Measurements from ENCODE around the gene LTB4R2. TPM values are rescaled to one million over a fixed set of nuclear protein-coding genes. Genes with fewer than 3 reads are reported as not detected.

LTB4R2 gene
- polyA plus RNA-seq, 1 experiment, result 0.91 TPM

DNA sequence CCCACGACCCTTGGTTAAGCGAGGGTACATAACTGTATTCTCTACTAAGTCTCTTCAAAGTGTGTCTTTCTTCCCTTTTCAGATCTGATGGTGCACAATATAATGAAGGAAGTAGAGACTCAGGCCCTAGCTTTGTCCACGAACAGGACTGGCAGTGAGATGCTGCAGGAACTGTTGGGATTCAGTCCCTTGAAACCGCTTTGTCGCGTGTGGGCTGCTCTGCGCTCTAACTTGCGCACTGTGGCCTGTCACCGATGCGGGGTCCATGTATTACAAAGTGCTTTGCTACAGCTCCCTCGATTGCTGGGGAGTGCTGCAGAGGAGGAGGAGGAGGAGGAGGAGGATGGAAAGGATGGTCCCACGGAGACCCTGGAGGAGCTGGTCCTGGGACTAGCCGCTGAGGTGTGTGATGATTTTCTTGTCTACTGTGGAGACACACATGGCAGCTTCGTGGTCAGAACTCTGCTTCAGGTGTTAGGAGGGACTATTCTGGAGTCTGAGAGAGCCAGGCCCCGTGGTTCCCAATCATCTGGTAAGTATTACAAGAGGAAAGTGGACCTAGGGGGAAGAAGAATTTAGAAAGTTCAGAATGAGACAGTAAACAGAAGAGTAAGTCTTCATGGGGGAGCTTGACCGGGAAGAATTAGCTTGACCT lies 9.5 kb upstream of the LTB4R2 start:
- Histone ChIP-seq H3K4me3 (ENCODE audit: low read depth, low read length) (peak overlapping the region; percentile 96), H3K9me3 (ENCODE audit: control insufficient read depth, insufficient read depth, low read length) (no peaks in the 10 kb centered on the region), H3K27ac (ENCODE audit: low read depth, low read length) (no peak overlapping the region), H3K27me3 (ENCODE audit: control insufficient read depth, insufficient read depth, low read length) (no peaks in the 10 kb centered on the region)
- no peak for DNase-seq (ENCODE audit: low read depth, low spot score)
- POLR2A ChIA-PET, result interaction anchor here (0.5 to 2.5 kb wide), 7 partner anchors 22 to 129 kb away, joined by 3 to 9 read pairs (median 3); partner anchors contain the start of genes CBLN3, KHNYN, MDP1 and RABGGTA
- TF ChIP-seq, protein P1, sequence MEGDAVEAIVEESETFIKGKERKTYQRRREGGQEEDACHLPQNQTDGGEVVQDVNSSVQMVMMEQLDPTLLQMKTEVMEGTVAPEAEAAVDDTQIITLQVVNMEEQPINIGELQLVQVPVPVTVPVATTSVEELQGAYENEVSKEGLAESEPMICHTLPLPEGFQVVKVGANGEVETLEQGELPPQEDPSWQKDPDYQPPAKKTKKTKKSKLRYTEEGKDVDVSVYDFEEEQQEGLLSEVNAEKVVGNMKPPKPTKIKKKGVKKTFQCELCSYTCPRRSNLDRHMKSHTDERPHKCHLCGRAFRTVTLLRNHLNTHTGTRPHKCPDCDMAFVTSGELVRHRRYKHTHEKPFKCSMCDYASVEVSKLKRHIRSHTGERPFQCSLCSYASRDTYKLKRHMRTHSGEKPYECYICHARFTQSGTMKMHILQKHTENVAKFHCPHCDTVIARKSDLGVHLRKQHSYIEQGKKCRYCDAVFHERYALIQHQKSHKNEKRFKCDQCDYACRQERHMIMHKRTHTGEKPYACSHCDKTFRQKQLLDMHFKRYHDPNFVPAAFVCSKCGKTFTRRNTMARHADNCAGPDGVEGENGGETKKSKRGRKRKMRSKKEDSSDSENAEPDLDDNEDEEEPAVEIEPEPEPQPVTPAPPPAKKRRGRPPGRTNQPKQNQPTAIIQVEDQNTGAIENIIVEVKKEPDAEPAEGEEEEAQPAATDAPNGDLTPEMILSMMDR (IDR thresholded peaks at IDR 0.05; ENCODE audit: low read depth, low read length), result no peak
- CTCF ChIA-PET, result interaction anchor here (0.7 to 7.6 kb wide), 7 partner anchors 8 to 210 kb away, joined by 3 to 87 read pairs (median 8); partner anchors contain the start of genes CIDEB, IRF9, LTB4R and LTB4R2

DNA sequence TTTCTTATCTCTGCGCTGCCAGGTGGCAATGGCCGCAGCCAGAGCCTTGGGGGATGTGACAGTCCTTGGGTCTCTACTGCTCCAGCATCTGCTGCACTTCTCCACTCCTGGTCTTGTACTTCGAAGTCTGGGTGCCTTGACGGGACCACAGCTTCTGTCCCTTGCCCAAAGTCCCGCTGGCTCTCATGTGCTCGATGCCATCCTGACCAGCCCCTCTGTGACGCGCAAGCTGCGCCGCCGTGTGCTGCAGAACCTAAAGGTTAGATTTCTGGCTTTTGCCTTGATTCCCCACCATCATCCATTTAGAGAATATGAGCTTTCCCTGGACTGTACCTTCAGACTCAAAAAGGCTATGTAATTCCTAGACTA lies 5.9 kb upstream of the LTB4R2 start:
- Histone ChIP-seq H3K27me3 (ENCODE audit: control insufficient read depth, insufficient read depth, low read length) (no peaks in the 10 kb centered on the region), H3K9me3 (ENCODE audit: control insufficient read depth, insufficient read depth, low read length) (no peaks in the 10 kb centered on the region), H3K4me3 (ENCODE audit: low read depth, low read length) (no peak overlapping the region), H3K27ac (ENCODE audit: low read depth, low read length) (no peak overlapping the region)
- POLR2A ChIA-PET, result no interaction called here
- DNase-seq (ENCODE audit: low read depth, low spot score), result no peak
- TF ChIP-seq, protein P1 (IDR thresholded peaks at IDR 0.05; ENCODE audit: low read depth, low read length), result no peak
- CTCF ChIA-PET, result interaction anchor here (1.6 to 1.7 kb wide), 2 partner anchors 30 to 132 kb away, joined by 3 to 6 read pairs; no protein-coding TSS in a partner anchor

DNA sequence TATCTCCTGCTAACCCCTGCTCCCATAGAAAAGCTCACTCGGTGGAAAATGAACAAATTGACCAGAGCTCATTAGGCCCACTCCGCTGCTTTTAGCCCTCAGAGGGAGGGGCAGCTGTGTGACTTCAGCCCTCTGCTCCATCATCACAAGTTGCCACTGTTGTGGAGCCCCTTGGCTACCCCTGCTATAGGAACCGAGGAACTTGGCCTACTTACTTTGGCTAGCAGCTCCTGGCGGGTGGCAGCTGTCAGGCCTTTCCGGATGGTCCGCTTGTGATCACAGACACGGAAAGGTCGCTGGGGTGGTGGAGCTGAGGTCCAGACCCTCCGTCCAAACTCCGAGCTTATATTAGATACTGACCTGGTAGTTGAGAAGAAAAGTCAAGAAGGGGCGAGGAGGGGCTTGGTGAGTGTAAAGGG lies 2.8 kb upstream of the LTB4R2 start:
- no peak overlapping the region for H3K27ac ChIP-seq (ENCODE audit: low read depth, low read length)
- DNase-seq (ENCODE audit: low read depth, low spot score), result no peak
- no peaks in the 10 kb centered on the region for H3K27me3 ChIP-seq (ENCODE audit: control insufficient read depth, insufficient read depth, low read length)
- H3K4me3 ChIP-seq (ENCODE audit: low read depth, low read length), result no peak overlapping the region
- no peaks in the 10 kb centered on the region for H3K9me3 ChIP-seq (ENCODE audit: control insufficient read depth, insufficient read depth, low read length)
- TF ChIP-seq, protein P1 (IDR thresholded peaks at IDR 0.05; ENCODE audit: low read depth, low read length), result no peak
- ChIA-PET CTCF (interaction anchor here (0.6 to 6.3 kb wide), 23 partner anchors 9 to 250 kb away, joined by 3 to 87 read pairs (median 8); partner anchors contain the start of genes CHMP4A, DHRS1, IRF9 and NOP9), POLR2A (interaction anchor here (1.8 kb wide), 1 partner anchor 36 kb away, joined by 10 read pairs; the partner anchor contains the start of gene RABGGTA)

DNA sequence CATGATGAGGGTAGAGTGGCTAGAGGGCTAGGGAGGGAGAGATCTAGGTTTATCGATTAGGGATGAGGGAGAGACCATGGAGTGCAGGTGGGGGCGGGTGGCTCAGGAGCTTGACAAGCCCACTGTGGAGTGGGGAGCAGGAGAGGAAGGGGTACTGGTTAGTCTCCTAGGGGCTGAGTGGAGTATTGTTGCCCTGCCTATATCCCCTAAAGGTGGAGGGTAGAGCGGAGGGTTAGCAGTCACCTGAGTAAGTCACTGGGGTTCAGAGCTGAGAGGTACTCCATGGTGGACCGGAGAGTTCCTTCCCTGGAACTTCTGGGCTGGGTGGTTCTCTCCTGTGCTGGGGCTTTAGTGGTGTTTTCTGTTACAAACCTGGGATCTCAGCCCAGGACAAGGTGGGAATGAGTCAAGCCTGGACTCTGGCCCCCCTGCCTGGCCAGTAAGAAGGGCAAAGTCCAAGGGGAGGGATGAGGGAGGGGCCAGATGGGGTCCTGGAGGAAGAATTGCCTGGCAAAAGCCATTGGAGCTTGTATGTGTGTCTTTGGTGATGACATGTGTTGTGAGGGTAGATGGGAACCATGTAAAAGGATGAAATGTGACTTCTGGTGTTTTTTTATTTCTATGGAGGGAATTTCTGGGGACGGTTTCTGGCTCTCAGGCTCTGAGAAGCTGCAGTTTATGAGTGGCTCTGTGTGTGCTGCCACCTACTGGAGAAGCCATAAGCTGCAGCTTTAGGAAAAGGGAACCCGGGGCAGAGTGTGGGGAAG lies 2.2 kb upstream of the LTB4R2 start, which contains the start of gene CIDEB:
Gene CIDEB, minus strand, starts transcription at position 403 of the 767 bp plus-strand sequence. Its CDS starts 119 bp downstream, at position 284.
- no peak for DNase-seq (ENCODE audit: low read depth, low spot score)
- H3K9me3 ChIP-seq (ENCODE audit: control insufficient read depth, insufficient read depth, low read length), result no peaks in the 10 kb centered on the region
- TF ChIP-seq, protein P1 (IDR thresholded peaks at IDR 0.05; ENCODE audit: low read depth, low read length), result peak; percentile 94
- ChIA-PET CTCF (interaction anchor here (0.6 to 6.3 kb wide), 51 partner anchors 9 to 251 kb away, joined by 3 to 87 read pairs (median 5); partner anchors contain the start of genes CHMP4A, DHRS1, IRF9 and NOP9), POLR2A (interaction anchor here (0.8 to 1.8 kb wide), 4 partner anchors 37 to 134 kb away, joined by 3 to 10 read pairs (median 4); partner anchors contain the start of genes KHNYN, RABGGTA and TINF2)
- H3K27ac ChIP-seq (ENCODE audit: low read depth, low read length), result no peak within 1 kb of the TSS
- H3K27me3 ChIP-seq (ENCODE audit: control insufficient read depth, insufficient read depth, low read length), result no peaks in the 10 kb centered on the region
- no peak within 1 kb of the TSS for H3K4me3 ChIP-seq (ENCODE audit: low read depth, low read length)
